ENCODE measurements around the gene UBE2L3. TPM values are rescaled to one million over a fixed set of nuclear protein-coding genes. Genes with fewer than 3 reads are reported as not detected.
A peak's percentile ranks its signal among the peaks of the same experiment; 100 is the strongest.

The UBE2L3 gene
- total and polyA plus RNA-seq, 2 of the 13 experiments (the other 11 are each of a cell fraction or from before 2014, with no cell fraction given), result 30.2 to 58.1 TPM

GRCh38 chr22:21646608-21647590, 79.4 kb downstream of the UBE2L3 start (continued):
- TF ChIP-seq, protein P1, sequence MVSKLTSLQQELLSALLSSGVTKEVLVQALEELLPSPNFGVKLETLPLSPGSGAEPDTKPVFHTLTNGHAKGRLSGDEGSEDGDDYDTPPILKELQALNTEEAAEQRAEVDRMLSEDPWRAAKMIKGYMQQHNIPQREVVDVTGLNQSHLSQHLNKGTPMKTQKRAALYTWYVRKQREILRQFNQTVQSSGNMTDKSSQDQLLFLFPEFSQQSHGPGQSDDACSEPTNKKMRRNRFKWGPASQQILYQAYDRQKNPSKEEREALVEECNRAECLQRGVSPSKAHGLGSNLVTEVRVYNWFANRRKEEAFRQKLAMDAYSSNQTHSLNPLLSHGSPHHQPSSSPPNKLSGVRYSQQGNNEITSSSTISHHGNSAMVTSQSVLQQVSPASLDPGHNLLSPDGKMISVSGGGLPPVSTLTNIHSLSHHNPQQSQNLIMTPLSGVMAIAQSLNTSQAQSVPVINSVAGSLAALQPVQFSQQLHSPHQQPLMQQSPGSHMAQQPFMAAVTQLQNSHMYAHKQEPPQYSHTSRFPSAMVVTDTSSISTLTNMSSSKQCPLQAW (CRISPR knock-in tag; IDR thresholded peaks at IDR 0.05), result peak; percentile 46; the same call in 1 of the 2 replicates
- 0 out of 2 replicates have a peak, but pooled peaks have one; percentile 14 for TF ChIP-seq ZNF263 (CRISPR knock-in tag; IDR thresholded peaks at IDR 0.05)
- 0 out of 2 replicates have a peak, but pooled peaks have one; percentile 25 for TF ChIP-seq KLF12 (CRISPR knock-in tag; IDR thresholded peaks at IDR 0.05; ENCODE audit: borderline replicate concordance)
- TF ChIP-seq, protein P2, sequence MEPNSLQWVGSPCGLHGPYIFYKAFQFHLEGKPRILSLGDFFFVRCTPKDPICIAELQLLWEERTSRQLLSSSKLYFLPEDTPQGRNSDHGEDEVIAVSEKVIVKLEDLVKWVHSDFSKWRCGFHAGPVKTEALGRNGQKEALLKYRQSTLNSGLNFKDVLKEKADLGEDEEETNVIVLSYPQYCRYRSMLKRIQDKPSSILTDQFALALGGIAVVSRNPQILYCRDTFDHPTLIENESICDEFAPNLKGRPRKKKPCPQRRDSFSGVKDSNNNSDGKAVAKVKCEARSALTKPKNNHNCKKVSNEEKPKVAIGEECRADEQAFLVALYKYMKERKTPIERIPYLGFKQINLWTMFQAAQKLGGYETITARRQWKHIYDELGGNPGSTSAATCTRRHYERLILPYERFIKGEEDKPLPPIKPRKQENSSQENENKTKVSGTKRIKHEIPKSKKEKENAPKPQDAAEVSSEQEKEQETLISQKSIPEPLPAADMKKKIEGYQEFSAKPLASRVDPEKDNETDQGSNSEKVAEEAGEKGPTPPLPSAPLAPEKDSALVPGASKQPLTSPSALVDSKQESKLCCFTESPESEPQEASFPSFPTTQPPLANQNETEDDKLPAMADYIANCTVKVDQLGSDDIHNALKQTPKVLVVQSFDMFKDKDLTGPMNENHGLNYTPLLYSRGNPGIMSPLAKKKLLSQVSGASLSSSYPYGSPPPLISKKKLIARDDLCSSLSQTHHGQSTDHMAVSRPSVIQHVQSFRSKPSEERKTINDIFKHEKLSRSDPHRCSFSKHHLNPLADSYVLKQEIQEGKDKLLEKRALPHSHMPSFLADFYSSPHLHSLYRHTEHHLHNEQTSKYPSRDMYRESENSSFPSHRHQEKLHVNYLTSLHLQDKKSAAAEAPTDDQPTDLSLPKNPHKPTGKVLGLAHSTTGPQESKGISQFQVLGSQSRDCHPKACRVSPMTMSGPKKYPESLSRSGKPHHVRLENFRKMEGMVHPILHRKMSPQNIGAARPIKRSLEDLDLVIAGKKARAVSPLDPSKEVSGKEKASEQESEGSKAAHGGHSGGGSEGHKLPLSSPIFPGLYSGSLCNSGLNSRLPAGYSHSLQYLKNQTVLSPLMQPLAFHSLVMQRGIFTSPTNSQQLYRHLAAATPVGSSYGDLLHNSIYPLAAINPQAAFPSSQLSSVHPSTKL (CRISPR knock-in tag; IDR thresholded peaks at IDR 0.05), result no peak
- TF ChIP-seq ISL2 (CRISPR knock-in tag; IDR thresholded peaks at IDR 0.05), result 0 out of 2 replicates have a peak, but pooled peaks have one; percentile 22
- no peak for TF ChIP-seq RBM22 (optimal IDR thresholded peaks at IDR 0.05; ENCODE audit: low read length)
- no peak for TF ChIP-seq RFX3 (CRISPR knock-in tag; IDR thresholded peaks at IDR 0.05)
- 0 out of 2 replicates have a peak, but pooled peaks have one; percentile 27 for TF ChIP-seq ZFP37 (CRISPR knock-in tag; IDR thresholded peaks at IDR 0.05; ENCODE audit: borderline replicate concordance)
- no peak for TF ChIP-seq ZNF740 (CRISPR knock-in tag; IDR thresholded peaks at IDR 0.05)
- no peak for TF ChIP-seq ZNF879 (CRISPR knock-in tag; IDR thresholded peaks at IDR 0.05)
- no peak for TF ChIP-seq GLMP (CRISPR knock-in tag; IDR thresholded peaks at IDR 0.05; ENCODE audit: borderline replicate concordance)
- TF ChIP-seq PHF21A (CRISPR knock-in tag; IDR thresholded peaks at IDR 0.05), result no peak
- no peak for TF ChIP-seq FOXO4 (CRISPR knock-in tag; conservative IDR thresholded peaks at IDR 0.05)
- TF ChIP-seq HOXD1 (CRISPR knock-in tag; IDR thresholded peaks at IDR 0.05), result peak; percentile 21; the same call in 1 of the 2 replicates
- TF ChIP-seq ZNF768 (CRISPR knock-in tag; IDR thresholded peaks at IDR 0.05), result no peak
- TF ChIP-seq TEAD3 (CRISPR knock-in tag; optimal IDR thresholded peaks at IDR 0.05; ENCODE audit: borderline replicate concordance), result peak; percentile 14
- peak; percentile 89 for TF ChIP-seq STAG1 (CRISPR knock-in tag; IDR thresholded peaks at IDR 0.05)
- no peak for TF ChIP-seq CAMTA2 (CRISPR knock-in tag; IDR thresholded peaks at IDR 0.05; ENCODE audit: borderline replicate concordance)
- TF ChIP-seq SAP130 (CRISPR knock-in tag; IDR thresholded peaks at IDR 0.05; ENCODE audit: low read depth), result peak; percentile 35; the same call in 1 of the 2 replicates
- 0 out of 3 replicates have a peak, but pooled peaks have one; percentile 15 for TF ChIP-seq MXI1 (IDR thresholded peaks at IDR 0.05; ENCODE audit: borderline replicate concordance, low read depth, low read length)
- TF ChIP-seq U2AF2 (IDR thresholded peaks at IDR 0.05; ENCODE audit: low read depth, low read length), result no peak
